Measurements from ENCODE around the gene PLEKHM3.

GRCh38 chr2:207833251-207833751, 192.0 kb downstream of the PLEKHM3 start:
- no peak for TF ChIP-seq FOS (IDR thresholded peaks at IDR 0.05; ENCODE audit: low read depth, low read length)
- no peak for TF ChIP-seq CTCF (conservative IDR thresholded peaks at IDR 0.05; ENCODE audit: low read depth, low read length)
- no peak for TF ChIP-seq MXI1 (IDR thresholded peaks at IDR 0.05; ENCODE audit: borderline replicate concordance, low read depth, low read length)
- TF ChIP-seq POLR2A (IDR thresholded peaks at IDR 0.05; ENCODE audit: low read depth, low read length) = no peak
- TF ChIP-seq SMC3 (IDR thresholded peaks at IDR 0.05; ENCODE audit: low read depth, low read length) = no peak
- TF ChIP-seq MAZ (IDR thresholded peaks at IDR 0.05; ENCODE audit: borderline replicate concordance, low read depth, low read length) = no peak
- no peak for TF ChIP-seq BHLHE40 (IDR thresholded peaks at IDR 0.05; ENCODE audit: low read depth, low read length)
- no peak for TF ChIP-seq USF2 (IDR thresholded peaks at IDR 0.05; ENCODE audit: low read depth, low read length)

Measured in IMR-90 (cell line).